ENCODE measurements around the gene CERCAM. TPM values are rescaled to one million over a fixed set of nuclear protein-coding genes. Genes with fewer than 3 reads are reported as not detected.

Gene CERCAM, protein sequence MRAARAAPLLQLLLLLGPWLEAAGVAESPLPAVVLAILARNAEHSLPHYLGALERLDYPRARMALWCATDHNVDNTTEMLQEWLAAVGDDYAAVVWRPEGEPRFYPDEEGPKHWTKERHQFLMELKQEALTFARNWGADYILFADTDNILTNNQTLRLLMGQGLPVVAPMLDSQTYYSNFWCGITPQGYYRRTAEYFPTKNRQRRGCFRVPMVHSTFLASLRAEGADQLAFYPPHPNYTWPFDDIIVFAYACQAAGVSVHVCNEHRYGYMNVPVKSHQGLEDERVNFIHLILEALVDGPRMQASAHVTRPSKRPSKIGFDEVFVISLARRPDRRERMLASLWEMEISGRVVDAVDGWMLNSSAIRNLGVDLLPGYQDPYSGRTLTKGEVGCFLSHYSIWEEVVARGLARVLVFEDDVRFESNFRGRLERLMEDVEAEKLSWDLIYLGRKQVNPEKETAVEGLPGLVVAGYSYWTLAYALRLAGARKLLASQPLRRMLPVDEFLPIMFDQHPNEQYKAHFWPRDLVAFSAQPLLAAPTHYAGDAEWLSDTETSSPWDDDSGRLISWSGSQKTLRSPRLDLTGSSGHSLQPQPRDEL
- polyA plus RNA-seq (ENCODE audit: insufficient read length in 10 of 10) = 100 to 1,000 TPM in 6 of 10 donors, 10 to 100 TPM in 4; 75.4 to 137 (median 109) TPM
- long read RNA-seq, donor 1, transcript CERCAM-201 (13 exons, 2,685 nt) = major isoform, 12 of 32 reads
- long read RNA-seq, donor 1, partial matches to known transcripts = 20 of 32 reads
- long read RNA-seq, donor 1, other reads (novel, unspliced or antisense) = 0 of 32 reads
- long read RNA-seq, donor 2, transcript CERCAM-201 (13 exons, 2,685 nt) = major isoform, 7 of 7 reads
- long read RNA-seq, donor 2, partial matches to known transcripts = 0 of 7 reads
- long read RNA-seq, donor 2, other reads (novel, unspliced or antisense) = 0 of 7 reads
- long read RNA-seq, donor 3 = 0 reads
- long read RNA-seq, donor 4, transcript CERCAM-201 (13 exons, 2,685 nt) = major isoform, 18 of 18 reads
- long read RNA-seq, donor 4, partial matches to known transcripts = 0 of 18 reads
- long read RNA-seq, donor 4, other reads (novel, unspliced or antisense) = 0 of 18 reads
- long read RNA-seq, donor 5, transcript CERCAM-201 (13 exons, 2,685 nt) = major isoform, 5 of 68 reads
- long read RNA-seq, donor 5, partial matches to known transcripts = 62 of 68 reads
- long read RNA-seq, donor 5, other reads (novel, unspliced or antisense) = 0 of 68 reads
- long read RNA-seq, donor 6, transcript CERCAM-201 (13 exons, 2,685 nt) = major isoform, 17 of 25 reads
- long read RNA-seq, donor 6, partial matches to known transcripts = 6 of 25 reads
- long read RNA-seq, donor 6, other reads (novel, unspliced or antisense) = 0 of 25 reads
- long read RNA-seq, donor 7, transcript CERCAM-201 (13 exons, 2,685 nt) = major isoform, 18 of 33 reads
- long read RNA-seq, donor 7, partial matches to known transcripts = 15 of 33 reads
- long read RNA-seq, donor 7, other reads (novel, unspliced or antisense) = 0 of 33 reads
- long read RNA-seq, donor 8, transcript CERCAM-201 (13 exons, 2,685 nt) = major isoform, 9 of 21 reads
- long read RNA-seq, donor 8, partial matches to known transcripts = 12 of 21 reads
- long read RNA-seq, donor 8, other reads (novel, unspliced or antisense) = 0 of 21 reads
- long read RNA-seq, donor 9, partial matches to known transcripts = 0 of 1 reads
- long read RNA-seq, donor 9, other reads (novel, unspliced or antisense) = 0 of 1 reads

DNA sequence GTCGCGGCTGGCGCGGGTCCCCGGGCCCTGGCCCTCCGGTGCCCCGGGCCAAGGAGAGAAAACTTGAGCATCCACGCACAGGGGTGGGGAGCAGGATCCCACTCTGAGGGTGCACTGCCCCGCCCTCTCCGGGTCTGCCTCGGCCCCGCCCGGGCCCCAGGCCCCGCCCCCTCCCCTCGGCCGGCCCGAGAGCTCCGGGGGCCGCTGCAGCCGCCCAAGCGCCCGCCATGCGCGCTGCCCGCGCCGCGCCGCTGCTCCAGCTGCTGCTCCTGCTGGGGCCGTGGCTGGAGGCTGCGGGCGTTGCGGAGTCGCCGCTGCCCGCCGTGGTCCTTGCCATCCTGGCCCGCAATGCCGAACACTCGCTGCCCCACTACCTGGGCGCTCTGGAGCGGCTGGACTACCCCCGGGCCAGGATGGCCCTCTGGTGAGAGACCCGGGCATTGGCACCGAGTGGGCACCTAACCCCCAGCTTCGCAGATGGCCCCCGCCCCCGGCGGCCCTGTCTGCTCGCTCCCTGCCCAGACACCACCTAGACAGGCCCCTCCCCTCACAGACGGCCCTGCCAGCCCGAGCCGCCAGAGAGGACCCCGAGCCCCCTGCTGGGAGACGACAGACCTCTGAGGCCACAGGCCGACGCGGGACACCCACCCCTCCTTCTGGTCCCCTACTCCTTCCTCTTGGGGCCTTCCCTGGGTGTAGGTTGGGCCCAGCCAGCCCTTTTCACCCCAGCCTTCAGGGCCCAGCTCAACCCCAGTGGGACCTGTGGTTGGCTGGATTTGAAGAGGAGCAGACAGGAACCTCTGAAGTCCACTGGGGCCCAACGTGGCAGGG lies at the start of gene CERCAM:
TSS of gene CERCAM (plus strand) at position 207 of the 831 bp plus-strand sequence. CDS start at position 228, 21 bp downstream.
- DNase-seq = peak; percentile 58 to 75 (median 73)

DNA sequence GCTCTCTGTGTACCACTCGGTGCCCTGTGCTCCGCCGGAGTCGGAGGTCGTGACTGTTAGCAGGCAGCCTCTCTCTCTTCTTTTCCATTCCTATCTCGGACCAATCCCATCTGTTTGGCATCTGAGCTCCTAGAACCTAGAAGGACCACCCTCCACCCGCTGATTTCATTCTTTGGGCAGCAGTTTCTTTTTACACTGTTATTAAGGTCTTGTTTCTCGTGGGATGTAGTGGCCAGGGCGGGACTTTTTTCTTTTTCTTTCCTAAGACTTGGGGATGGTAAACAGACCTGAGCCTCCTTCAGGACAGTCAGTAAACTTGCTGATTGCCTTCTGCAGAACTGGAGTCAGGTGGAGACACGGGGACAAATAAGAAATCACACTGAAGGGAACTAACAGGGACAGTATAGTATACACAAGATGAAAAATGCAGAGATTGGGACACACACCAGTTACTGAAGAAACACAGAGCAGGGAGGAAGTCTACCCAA lies 49.0 kb upstream of the CERCAM start:
- no peak for DNase-seq

- DNase-seq = no peak
These were observed 48.4 kb upstream of the CERCAM start for GRCh38 chr9:128372188-128372641.

DNA sequence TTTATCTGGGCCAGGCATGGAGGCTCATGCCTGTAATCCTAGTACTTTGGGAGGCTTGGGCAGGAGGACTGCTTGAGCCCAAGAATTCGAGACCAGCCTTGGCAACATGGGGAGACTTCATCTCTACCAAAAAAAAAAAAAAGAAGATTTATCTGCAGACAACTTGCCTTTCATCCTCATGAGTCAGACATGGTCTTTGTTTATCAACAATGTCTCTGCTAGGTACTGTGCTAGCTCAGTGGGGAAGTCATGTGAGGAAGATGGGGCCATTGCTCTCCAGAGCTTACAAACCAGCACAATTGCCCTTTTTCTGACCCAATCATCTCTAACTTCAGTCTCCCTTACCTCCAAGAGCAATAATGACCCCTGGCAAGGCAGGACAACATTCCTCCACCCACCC lies 47.9 kb upstream of the CERCAM start:
- no peak for DNase-seq

- DNase-seq = no peak
These were observed 46.4 kb upstream of the CERCAM start for GRCh38 chr9:128374221-128374675.

- no peak for DNase-seq
These were observed 44.8 kb upstream of the CERCAM start for GRCh38 chr9:128375865-128376264.

DNA sequence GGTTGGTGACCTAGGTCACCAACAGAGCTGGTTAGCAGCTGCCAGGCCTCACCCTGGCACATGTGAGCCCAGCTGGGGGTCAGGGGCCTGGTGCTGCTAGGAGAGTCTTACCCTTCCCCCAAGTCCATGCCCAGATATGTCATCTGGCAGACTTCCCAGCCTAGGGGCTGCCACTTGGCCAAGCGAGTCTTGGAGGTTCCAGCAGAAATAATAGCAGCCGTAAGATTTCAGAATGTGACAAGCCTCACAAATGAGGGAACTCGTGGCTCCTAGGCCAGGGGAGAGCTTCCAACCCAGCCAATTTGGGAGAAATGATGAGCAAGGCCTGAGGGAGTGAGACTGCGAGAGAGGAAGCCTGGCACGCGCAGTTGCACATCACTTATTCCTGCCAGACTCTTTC lies 38.4 kb upstream of the CERCAM start:
- DNase-seq = no peak

- DNase-seq = no peak
These were observed 37.5 kb upstream of the CERCAM start for GRCh38 chr9:128383007-128383753.

DNA sequence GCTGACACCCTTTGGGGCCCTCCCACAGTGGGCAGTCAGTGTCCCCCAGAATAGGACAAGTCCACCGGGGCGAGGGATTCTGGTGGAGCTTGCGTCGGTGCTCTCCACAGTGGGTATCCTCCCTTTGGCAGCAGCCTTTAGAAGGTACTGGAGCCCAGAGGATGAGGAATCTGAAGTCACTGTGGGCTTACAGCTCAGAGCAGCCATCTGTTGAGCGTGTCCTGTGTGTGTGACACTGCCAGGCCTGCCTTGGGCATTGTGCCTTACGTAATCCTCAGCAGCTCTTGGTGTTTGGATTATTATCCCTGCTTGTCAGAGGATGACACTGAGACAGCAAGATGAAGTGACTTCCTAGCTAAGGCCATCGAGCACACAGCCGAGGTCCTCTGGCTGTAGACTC lies 36.9 kb upstream of the CERCAM start:
- peak in 1 of 3 donors; percentile 56 for DNase-seq

DNA sequence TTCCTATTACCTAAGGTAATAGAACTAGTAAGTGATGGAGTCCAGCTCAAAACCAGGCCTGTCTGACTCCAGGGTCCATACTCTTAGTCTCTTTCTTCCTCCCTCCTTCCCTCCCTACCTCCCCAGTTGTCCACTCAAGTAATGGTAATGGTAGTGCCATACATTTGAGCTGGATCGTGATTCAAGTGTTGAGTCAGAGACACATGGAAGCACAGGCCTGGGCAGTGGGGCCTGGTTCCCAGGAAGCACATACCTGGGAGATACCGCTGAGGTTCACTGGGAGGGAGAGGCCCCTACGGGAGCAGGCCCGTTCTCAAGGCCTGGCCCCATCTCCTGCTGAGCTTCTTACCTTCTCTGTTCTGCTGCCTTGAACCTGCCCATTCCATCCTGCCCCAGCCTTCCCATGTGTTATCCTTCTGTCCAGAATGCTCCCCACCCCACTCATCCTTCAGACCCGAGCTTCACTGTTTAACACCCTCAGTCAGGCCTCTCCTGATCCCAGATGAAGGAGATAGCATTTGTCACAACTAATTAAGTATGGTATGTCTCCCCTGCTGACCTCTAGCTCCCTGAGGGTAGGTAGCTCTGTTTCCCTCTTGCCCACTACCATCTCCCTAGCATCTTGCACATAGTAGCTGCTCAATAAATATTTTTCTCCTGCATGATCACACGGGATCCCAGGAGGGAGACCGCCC lies 35.7 kb upstream of the CERCAM start:
- DNase-seq = no peak

DNA sequence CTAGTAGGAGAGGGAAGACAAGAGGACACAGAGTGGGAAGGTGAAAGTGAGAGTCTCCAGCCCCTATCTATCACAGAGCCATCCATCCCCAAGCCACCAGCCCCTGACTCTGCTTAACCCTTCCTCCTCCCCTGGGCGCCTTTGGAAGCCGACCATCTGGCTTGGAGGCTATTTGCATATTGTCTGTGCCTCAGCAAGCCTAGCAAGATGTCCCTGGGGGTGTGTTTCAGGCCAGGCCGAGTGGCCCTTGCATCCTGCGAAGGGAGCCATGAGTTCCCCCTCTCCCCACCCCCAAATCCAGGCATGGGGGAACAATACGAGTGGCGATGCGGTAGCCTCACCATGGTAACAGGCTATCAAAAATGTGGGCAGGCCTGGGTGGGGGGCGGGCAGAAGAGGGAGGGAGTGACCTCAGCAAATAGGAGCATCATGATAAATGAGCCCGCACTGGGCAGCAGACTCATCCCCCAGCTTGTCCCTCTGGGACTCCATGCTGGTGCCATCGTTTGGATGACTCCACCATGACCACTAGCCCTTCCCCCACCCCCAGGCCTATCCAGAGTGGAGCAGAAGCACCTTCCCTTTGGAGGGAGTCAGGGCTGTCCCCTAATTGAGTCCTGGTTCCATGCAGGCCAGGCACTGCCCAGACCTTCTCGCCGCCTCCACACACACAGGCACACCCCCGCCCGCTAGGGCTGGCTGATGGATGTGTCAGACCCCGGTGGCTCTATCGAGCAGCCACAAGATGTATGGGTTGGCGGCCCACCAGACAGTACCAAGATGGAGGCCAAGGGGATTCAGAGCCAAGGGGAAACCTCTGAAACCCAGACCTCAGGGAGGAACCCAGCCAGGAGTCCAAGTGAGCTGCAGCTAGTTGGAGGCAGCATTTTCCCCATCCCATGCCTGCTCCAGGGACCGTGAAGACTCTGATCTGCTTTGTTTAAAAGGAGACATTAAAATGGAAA lies 34.9 kb upstream of the CERCAM start:
- DNase-seq = no peak

DNA sequence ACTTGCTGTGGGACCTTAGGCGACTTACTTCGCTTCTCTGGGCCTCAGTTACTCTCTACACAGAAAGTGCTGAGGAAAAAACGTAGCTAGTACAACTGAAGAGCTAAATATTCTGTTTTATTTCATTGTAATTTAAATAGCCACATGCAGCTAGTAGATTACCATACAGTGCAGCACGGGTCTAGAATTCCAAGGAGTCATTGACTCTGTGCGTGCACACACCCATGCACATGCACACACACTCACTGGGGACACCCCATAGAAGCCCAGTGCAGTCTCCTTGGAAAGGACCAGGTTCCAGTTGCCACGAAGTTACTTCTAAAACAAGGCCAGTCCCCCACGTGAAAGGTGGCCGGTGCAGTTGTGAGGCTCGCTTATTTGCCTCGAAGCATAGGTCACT lies 32.5 kb upstream of the CERCAM start:
- DNase-seq = no peak

GRCh38 chr9:128389395-128390149 lies 31.1 kb upstream of the CERCAM start:
- DNase-seq = peak in 1 of 3 donors; percentile 45

DNA sequence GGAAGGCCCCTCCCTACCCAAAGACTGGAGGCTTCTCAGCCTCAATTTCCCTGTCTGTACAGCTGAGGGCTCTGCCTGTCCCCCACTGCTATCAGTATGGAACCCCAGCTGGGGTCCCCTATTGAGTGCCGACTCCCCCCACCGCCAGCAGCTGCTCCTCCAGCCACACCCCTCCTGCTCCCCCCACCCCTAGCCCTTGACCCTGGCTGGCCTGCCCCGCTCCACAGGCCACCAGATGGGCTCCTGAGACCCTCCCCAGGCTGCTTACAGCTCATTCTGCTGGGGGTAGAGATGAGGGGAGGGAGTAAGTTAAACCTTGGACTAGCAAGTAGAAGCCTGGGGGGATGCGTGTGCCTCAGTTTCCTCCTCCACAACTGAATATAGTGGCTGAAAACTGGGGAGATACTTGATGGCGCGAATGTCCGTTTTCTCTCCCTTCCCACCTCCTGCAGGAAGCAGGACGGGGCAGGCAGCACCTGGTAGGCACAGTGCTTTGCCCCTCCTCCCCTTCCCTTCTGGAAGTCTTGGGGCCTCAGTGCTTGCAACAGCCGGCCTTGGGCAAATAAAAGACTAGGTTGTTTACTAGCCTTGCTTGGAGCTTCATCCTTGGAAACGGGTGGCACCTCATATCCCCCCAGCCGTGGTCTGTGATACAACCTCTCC lies 30.4 kb upstream of the CERCAM start:
- DNase-seq = no peak

Measured in muscle of back (tissue), 13 donors.